Activated CD8-positive, alpha-beta memory T cell treated with anti-CD3 and anti-CD28 coated beads, Interleukin-2, amount 10 ng/mL, durations not matched to agents 7 days and 5 days (primary cell): ENCODE results near the gene SLC36A3. TPM values are rescaled to one million over a fixed set of nuclear protein-coding genes. Genes with fewer than 3 reads are reported as not detected.

ENCODE experiments used
- total RNA-seq, 2 experiments: library from RNA; stranded (reverse); gene quantifications; one replicate each; pipeline ENCODE4 v1.2.3, GENCODE V29; 2021

The SLC36A3 gene
- total RNA-seq, 2 experiments from 2014 or later = not detected

Other genes with a start within 250 kb of the SLC36A3 start
- 100 to 1,000 TPM; 136 to 201 TPM for gene TNIP1, start 222.7 kb downstream of the SLC36A3 start, total RNA-seq
- gene ANXA6, start 146.0 kb downstream of the SLC36A3 start, total RNA-seq = 100 to 1,000 TPM; 623 to 640 TPM
- gene CCDC69, start 79.7 kb downstream of the SLC36A3 start, total RNA-seq = 10 to 100 TPM; 73.1 to 89.1 TPM
- gene GM2A, start 50.6 kb downstream of the SLC36A3 start, total RNA-seq = 10 to 100 TPM; 13.4 to 18.7 TPM
- not detected for gene SLC36A2, start 43.8 kb upstream of the SLC36A3 start, total RNA-seq
- gene SLC36A1, start 143.8 kb upstream of the SLC36A3 start, total RNA-seq = 1 to 10 TPM; 6.4 to 6.7 TPM